NB4 (cell line): ENCODE results near the gene SLC30A7.

Experiments used
- POLR2A ChIP-seq: IDR thresholded peaks from 2 replicates; pipeline ENCODE4 v1.6.1; 2011; ENCODE audit warnings: mild to moderate bottlenecking; ENCODE audit not compliant: insufficient read length; ENCODE audit errors: extremely low read depth
- TF ChIP-seq, protein P1 (sequence below): IDR thresholded peaks from 2 replicates; pipeline ENCODE4 v1.6.1; 2011; ENCODE audit warnings: low read depth, low read length
- TF ChIP-seq, protein P2 (sequence below): IDR thresholded peaks from one replicate; pipeline ENCODE4 v1.5.1; 2012; ENCODE audit warnings: low read depth, low read length

DNA sequence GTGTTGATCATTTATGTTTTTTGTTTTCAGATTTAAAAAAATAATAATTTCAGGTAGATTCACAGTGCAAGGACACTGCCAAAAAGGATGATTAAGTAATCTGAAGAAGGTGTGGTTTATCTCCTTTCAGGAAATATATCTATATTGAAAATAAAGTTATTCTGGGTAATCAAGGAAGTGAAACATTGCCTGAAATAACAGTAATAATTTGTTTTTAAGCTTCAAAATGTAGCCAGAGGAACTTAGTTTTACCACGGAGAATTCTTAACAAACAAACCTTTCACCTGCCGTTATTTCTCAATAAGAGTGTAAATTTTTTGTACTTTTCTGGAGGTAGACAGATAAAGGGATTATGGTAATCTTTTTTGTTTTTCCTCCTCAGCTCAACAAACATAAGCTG lies 132.6 kb downstream of the SLC30A7 start:
- TF ChIP-seq, protein P1, sequence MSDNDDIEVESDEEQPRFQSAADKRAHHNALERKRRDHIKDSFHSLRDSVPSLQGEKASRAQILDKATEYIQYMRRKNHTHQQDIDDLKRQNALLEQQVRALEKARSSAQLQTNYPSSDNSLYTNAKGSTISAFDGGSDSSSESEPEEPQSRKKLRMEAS: no peak
- TF ChIP-seq, protein P2, sequence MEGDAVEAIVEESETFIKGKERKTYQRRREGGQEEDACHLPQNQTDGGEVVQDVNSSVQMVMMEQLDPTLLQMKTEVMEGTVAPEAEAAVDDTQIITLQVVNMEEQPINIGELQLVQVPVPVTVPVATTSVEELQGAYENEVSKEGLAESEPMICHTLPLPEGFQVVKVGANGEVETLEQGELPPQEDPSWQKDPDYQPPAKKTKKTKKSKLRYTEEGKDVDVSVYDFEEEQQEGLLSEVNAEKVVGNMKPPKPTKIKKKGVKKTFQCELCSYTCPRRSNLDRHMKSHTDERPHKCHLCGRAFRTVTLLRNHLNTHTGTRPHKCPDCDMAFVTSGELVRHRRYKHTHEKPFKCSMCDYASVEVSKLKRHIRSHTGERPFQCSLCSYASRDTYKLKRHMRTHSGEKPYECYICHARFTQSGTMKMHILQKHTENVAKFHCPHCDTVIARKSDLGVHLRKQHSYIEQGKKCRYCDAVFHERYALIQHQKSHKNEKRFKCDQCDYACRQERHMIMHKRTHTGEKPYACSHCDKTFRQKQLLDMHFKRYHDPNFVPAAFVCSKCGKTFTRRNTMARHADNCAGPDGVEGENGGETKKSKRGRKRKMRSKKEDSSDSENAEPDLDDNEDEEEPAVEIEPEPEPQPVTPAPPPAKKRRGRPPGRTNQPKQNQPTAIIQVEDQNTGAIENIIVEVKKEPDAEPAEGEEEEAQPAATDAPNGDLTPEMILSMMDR: no peak
- no peak for TF ChIP-seq POLR2A
